Stimulated activated naive CD4-positive, alpha-beta T cell (primary cell): ENCODE measurements around the gene TLCD3B.

ENCODE experiments used
- DNase-seq, 6 experiments: peaks; one replicate each; lab custom pipeline; 2025; lab: John Stamatoyannopoulos, UW

The TLCD3B gene, protein sequence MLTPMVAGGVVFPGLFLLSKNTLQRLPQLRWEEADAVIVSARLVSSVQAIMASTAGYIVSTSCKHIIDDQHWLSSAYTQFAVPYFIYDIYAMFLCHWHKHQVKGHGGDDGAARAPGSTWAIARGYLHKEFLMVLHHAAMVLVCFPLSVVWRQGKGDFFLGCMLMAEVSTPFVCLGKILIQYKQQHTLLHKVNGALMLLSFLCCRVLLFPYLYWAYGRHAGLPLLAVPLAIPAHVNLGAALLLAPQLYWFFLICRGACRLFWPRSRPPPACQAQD

DNA sequence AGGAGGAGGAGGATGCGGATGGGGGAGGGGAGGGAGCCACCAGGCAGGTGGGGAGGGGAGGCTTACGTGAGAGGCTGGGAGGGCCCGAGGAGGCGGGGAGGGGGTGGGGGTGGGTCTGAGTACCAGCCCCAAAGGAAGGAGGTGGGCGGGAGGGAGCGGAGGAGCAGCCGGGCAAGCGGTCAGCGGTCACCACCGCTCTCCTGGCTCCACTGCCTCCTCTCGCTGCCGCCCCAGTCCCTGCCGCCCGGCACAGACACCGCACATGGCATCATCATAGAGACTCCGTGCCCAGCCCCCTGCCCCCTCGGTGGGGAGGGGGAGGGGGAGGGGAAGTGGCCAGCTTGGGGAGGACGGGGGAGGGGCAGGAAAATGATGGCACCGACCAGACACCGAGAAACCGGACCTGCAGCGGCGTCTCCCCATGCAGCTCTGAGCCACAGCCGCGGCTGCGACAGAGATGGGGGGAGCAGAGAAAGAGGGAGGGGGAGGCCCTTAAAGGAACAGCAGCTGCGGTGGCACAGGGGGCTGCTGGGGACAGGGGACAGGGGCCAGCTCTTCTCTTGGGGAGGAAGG is at the start of gene TLCD3B:
Gene TLCD3B, minus strand, starts transcription at position 431 of the 573 bp plus-strand sequence. CDS start 744 bp downstream, outside the sequence.
- DNase-seq = no peak

DNA sequence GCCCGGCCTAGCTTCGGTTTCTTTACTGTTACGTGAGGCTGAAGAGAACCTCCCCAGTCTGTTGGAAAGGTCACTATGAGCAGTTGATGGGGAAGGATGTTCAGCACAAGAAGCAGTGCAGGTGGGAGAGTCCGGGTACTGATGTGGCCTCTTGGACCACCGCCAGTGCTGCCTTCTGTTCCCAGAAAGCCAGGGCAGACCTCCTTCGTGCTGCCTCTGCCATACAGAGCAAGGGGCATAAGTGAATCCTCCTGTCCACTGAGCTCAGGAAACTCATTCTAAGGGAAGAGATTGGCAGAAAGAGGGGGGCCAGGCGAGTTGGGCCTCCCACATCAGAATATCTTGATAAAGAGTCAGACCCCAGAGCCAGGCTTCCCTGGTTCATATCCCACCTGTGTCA is 48.4 kb upstream of the TLCD3B start:
- DNase-seq = no peak

DNA sequence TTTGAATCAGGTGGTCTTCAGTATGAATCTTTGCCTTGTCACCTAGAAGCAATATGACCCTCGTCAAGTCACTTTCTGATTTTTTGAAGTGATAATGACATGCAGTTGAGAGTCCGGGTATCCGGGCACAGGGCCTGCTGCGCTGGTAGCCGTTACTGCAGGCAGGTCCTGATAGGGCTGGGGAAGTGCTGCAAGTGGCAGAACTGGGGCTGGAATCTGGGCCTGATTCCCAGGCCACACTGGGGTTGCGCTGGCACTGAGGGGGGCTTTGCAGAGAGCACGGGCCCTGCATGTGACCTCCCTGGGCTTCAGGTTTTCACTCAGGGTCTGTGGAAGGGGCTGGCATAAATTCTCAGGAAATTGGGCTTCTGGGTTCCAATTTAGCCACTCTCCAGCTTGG is 47.7 kb upstream of the TLCD3B start:
- DNase-seq = no peak

DNA sequence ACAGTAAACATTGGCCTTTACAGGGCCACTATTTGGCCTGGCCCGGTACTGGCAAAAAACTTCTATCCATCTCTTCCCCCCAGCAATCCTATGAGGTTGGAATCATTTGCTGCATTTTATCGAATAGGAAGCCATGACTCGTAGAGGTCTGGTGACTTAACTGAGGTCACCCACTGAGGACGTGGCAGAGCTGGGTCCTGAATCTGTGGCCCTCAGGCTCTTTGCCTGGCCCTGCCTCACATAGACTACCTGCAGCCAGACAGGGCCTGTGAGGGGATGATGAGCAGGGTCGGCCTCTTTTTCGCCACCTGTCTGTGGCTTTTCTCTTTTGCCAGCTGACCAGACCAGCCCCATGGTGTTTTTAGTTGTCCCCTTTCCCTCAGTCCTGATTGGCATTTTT is 46.6 kb upstream of the TLCD3B start:
- no peak for DNase-seq

DNA sequence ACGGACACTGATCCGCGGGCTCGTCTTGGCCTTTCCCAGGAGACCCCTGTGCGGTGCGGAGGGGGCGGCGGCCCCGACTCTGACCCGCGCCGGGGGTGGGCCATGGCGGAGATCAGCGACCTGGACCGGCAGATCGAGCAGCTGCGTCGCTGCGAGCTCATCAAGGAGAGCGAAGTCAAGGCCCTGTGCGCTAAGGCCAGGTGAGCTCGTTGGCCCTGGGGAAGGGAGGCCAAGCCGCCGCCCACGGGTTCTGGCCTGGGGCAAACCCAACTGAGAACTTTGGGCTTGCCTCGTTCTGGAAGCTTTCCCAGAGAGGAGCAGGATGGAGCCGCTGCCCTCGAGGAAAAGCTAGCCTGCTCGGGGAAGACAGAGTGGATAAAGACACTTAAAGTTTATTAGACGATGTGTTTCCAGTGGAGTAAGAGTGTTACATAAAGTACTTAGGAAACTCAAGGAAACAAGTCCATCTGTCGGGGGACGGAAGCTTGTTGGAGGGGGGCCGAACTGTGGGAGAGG is 45.3 kb upstream of the TLCD3B start:
- peak in 1 of 6 experiments; percentile 37 for DNase-seq

DNA sequence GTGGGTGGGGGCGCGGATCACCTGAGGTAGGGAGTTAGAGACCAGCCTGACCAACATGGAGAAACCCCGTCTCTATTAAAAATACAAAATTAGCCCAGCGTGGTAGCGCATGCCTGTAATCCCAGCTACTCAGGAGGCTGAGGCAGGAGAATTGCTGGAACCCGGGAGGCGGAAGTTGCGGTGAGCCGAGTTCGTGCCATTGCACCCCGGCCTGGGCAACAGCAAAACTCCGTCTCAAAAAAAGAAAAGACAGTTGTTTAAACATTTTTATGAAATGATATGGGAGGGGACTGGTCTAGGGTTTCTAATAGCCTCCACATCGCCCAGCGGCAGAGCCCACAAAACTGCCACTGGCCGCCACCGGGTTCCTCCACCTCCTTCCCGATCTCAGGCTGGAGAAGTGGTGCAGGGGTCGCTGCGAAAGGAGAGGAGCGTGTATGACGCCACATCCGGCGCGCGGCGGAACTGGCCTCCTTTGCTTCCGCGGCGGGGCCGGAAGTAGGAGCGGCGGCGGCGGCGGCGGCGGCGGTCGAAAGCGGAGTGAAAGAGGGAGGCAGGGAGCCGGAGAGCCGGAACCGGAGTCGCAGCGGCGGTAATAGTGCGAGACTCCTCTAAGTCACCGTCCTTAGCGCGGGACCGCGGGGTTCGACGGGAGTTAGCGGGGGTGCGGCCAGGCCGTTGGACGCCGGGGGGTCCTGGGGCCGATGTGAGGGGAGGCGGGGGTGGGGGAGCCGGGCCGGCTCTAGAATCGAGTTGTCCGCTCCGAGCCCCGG is 44.6 kb upstream of the TLCD3B start, which contains the start of gene PPP4C:
Gene PPP4C, plus strand, starts transcription at position 492 of the 773 bp plus-strand sequence. CDS start 384 bp downstream, outside the sequence.
- DNase-seq = peak; percentile 82 to 91 (median 86)

DNA sequence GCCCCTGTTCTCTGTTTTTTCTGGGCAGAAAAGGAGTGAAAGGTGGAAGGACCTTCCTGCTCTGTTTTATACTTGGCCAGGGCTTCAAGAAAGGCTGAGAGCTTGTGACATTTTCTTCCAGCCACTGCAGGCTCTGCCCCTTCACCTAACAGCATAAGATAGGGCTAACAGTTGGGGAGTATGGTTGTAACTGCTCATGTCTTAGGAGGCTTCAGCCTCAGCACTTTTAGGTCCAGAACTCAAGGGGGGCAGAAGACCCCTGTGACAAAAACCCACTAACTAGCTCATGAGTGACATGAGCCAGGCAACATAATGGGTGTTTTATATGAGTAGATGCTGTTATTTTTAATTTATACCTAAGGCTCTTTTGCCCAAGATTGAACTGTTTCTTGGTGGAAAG is 39.4 kb upstream of the TLCD3B start:
- no peak for DNase-seq

DNA sequence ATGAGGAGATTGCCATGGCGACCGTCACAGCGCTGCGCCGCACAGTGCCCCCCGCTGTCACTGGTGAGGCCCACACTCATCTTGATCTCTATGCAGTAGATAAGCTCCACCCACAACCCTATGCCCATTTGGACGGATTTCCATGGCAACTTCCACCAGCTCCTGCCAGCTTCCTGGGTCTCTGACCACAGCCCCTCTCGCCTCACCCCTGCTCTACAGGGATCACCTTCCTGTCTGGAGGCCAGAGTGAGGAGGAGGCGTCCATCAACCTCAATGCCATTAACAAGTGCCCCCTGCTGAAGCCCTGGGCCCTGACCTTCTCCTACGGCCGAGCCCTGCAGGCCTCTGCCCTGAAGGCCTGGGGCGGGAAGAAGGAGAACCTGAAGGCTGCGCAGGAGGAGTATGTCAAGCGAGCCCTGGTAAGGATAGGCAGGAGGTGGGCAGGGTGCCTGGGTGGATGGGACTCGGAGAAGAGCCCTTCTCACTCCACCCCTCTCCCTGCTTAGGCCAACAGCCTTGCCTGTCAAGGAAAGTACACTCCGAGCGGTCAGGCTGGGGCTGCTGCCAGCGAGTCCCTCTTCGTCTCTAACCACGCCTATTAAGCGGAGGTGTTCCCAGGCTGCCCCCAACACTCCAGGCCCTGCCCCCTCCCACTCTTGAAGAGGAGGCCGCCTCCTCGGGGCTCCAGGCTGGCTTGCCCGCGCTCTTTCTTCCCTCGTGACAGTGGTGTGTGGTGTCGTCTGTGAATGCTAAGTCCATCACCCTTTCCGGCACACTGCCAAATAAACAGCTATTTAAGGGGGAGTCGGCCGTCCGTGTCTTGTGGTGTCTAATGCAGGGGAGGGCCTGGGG is 38.8 kb upstream of the TLCD3B start:
- no peak for DNase-seq

DNA sequence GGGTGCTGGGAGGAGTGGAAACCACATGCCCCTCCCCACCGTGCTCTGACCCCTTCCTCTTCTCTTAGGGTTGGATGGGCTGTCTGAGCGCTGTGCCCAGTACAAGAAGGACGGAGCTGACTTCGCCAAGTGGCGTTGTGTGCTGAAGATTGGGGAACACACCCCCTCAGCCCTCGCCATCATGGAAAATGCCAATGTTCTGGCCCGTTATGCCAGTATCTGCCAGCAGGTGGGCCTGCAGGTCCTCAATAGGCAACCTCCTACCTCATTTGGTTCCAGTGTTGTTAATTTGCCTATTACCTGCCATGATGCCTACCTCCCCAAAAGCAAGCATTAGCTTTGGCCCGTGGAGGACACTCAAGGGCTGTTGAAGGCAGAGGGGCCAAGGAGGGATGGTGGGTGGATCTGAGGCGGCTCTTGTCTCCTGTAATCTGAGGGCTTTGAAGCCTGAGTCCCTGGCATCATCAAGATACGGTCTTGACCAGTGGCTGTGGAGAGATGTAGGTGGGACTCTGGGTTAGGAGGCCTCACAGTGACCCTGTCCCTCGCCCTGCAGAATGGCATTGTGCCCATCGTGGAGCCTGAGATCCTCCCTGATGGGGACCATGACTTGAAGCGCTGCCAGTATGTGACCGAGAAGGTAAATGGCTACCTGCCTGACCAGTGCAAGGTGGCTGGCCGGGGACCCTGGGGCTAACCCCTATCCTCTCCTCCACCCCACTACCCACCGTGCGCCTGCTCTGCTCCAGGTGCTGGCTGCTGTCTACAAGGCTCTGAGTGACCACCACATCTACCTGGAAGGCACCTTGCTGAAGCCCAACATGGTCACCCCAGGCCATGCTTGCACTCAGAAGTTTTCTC is 37.9 kb upstream of the TLCD3B start:
- DNase-seq = peak; percentile 42 to 67 (median 52)

DNA sequence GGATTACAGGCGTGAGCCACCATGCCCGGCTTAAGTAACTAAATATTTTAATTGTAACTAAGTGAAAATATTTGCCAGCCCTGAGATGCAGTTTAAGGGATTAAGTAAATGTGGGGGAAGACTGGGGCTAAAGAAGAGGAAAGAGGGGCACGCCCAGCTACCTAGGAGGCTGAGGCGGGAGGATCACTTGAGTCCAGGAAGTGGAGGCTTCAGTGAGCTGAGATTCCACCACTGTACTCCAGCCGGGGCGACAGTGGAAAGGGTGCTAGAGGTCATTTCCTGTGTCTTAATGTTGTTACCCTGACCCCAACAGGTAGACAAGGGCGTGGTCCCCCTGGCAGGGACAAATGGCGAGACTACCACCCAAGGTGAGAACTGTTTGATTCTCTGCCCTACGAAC is 37.3 kb upstream of the TLCD3B start:
- no peak for DNase-seq

DNA sequence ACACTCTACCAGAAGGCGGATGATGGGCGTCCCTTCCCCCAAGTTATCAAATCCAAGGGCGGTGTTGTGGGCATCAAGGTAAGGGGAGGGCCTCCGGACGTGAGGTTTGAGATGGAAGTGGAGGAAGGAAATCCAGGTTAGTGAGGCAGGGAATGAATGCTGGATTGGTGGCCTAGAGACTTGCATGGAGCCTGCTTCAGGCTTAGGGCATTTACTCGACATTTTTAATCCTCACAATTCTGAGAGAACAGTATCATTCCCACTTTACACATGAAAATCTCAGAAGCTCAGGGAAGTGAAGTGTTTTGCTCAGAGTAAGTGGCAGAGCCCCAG is 36.5 kb upstream of the TLCD3B start:
- no peak for DNase-seq

DNA sequence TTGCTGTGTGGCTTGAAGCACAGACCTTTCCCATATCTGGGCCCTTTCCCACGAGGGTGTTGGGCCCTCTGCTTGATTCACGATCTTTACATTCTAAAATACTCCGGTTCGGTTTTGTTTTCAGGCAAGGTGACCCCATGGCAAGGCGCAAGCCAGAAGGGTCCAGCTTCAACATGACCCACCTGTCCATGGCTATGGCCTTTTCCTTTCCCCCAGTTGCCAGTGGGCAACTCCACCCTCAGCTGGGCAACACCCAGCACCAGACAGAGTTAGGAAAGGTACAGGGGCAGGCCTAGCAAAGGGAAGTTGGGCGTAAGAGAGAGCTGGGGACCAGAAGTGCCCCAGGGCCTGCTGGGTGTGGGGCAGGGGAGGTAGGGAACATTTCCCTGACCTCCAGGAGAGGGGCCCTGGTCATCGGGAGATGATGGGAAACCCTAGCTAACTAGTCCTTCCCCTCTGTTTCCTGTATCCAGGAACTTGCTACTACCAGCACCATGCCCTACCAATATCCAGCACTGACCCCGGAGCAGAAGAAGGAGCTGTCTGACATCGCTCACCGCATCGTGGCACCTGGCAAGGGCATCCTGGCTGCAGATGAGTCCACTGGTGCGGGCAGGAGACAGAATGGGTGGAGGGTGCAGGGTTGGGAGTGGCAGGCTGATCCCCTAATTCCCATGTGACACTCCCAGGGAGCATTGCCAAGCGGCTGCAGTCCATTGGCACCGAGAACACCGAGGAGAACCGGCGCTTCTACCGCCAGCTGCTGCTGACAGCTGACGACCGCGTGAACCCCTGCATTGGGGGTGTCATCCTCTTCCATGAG is 35.9 kb upstream of the TLCD3B start:
- no peak for DNase-seq

DNA sequence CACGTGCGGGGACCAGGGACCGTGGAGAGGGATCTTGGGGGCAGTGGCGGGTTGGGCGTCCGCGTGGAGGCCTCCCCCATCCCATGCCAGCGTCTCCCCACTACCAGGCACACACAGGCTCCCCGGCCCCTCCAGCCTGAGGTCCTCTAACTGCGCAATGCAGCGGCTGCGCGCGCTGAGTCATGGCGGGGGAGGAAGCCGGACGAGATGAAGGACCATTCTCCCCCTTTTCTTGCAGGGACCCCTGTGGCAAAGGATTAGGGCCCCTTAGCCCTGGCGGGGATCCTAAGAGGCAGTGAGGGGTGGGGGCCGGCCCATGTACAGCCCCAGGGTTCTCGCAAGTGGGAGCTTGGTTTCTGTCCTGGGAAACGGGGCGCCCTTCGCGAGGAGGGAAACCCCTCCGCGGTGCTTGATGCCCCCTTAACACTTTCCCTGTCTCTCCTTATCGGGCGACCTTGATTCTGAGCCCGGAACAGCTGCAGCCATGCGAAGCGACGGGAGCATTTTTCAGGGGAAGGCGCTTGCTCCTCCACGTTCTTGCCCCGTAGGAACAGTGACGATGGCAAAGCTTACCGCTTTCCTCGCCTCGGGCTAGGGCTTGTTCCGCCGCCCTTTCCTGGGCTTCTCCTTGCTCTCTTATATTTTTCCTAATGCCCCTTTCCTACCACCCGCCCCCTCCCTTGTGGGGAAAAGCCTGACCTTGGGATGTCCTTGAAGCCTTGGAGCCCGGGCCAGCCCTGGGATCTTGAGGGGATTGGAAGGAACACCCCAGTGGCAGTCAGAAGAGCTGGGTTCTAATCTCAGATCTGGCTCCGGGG is 35.1 kb upstream of the TLCD3B start:
- peak in 1 of 6 experiments; percentile 39 for DNase-seq

DNA sequence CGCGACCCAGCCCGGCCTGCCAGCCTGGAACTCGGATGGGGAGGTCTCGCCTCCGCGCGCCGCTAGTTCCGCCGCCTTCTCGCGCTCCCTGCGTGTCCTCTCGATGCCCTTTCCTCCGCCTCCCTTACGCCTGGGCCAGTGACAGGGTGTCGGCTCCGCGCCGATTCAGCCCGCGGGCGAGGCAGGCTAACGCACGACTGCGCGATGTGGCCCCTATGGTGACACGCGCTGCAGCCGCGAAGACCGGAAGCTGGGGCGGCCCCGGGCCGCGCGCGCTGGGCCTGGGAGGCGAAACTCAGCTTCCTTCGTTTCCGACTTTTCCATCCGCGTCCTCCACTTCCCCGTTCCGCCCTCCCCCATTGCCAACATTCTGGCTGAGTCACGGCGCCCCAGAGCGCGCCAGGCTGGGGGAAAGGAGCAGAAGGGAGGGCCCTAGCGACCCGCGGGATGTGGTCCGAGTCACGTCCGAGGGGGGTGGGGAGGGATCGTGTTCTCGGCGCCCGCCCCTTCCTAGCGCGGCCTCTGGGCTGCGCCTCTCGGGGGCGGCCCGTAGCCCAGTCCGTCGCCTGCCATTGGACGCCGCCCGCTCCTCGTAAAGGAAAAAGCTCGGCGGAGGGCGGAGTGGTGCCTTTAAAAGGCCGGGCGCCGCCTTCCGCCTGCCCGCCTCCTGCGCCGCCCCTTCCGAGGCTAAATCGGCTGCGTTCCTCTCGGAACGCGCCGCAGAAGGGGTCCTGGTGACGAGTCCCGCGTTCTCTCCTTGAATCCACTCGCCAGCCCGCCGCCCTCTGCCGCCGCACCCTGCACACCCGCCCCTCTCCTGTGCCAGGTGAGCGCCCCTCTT is 34.3 kb upstream of the TLCD3B start, which contains the start of gene ALDOA:
Gene ALDOA, plus strand, starts transcription at position 659 of the 841 bp plus-strand sequence. CDS start 1,138 bp downstream, outside the sequence.
- peak; percentile 89 to 97 (median 92) for DNase-seq

DNA sequence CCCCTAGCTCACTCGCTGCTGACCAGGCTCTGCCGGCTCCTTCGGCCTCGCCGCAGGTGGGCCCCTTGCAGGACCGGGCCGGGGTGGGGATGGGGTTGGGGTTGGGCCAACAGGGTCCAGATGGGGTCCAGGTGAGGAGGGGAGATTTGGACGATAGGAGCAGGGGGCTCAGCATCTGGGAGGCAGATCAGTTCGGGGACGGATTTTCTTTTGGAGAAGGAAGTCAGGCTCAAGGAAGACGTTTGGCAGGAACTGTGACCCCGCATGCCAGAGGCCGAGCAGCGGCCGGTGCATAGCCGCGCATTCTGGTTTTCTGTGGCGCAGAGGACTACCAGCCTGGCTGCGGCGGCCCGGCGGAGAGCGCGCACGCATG is 33.6 kb upstream of the TLCD3B start:
- DNase-seq = no peak

DNA sequence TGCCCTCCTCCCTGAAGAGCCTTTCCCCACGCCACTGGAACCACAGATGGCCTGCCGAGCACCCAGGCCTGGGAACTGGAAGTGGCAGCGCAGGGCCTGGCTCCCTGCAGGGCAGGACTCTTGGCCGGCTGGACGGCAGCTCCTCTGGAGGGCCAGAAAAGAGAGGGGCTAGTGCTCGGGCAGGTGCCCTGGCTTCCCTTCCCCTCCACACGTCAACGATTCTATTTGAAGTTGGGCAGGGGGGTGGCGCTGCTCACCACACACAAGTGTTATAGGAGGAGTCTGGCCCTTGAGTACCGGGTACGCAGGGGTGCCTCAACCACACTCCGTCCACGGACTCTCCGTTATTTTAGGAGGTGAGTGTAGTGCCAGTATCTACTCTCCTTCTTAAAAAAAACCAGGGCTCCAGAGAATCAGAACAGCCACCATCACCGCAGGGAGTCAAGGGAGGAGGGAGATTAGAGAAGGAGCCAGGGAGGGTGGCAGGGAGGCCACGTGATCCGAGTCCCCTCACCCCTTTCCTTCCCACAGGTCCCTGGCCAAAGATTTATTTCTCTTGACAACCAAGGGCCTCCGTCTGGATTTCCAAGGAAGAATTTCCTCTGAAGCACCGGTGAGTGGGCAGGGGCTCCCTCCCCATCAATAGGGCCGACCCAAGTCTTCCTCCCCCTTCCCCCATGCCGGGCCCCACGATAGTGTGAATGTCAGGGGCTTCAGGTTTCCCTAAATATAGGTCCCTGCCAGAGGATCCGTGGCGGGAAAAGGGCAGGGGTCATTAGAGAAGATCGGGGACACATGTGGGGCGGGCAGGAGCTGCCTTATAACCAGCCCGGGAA is 33.0 kb upstream of the TLCD3B start:
- peak; percentile 40 to 74 (median 62) for DNase-seq

DNA sequence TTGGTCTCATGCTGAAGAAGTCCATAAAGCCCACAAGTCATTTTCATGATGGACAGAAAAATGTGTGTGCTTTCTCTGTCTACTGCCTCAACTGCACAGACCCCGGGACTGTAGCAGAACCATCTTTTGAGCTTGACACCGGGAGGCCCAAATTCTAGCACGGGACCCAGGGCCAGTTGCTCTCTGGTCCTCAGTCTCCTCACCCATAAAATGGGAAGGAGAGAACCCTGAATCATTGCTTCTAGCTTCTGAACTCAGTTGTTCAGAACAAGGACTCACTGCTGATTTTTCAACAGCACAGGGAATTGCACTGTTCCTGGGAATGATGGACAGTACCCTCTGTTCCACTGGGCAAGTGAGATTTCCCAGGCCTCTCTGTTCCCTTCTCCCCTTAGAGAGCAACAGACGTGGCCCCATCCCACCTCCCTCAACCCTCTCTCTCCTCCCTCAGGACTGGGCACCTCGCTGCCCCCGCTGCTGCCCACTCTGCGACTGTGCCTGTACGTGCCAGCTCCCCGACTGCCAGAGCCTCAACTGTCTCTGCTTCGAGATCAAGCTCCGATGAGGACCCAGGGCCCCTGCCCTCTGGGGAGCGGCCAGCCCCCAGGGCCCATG is 32.3 kb upstream of the TLCD3B start:
- DNase-seq = no peak
